ENCODE data around the gene LAMA2.

- TF ChIP-seq CTCF (conservative IDR thresholded peaks at IDR 0.05 in 1 of 2, IDR thresholded peaks at IDR 0.05 in 1 of 2; ENCODE audit: low read depth in 1 of 2, low read length in 2 of 2) (no peak), EZH2 (IDR thresholded peaks at IDR 0.05; ENCODE audit: low read length, missing control alignments) (no peak)
These were observed 317.2 kb downstream of the LAMA2 start for GRCh38 chr6:129200151-129200550.

All from fibroblast of lung (primary cell).